ENCODE results near the gene CYB5B.

Gene CYB5B

DNA sequence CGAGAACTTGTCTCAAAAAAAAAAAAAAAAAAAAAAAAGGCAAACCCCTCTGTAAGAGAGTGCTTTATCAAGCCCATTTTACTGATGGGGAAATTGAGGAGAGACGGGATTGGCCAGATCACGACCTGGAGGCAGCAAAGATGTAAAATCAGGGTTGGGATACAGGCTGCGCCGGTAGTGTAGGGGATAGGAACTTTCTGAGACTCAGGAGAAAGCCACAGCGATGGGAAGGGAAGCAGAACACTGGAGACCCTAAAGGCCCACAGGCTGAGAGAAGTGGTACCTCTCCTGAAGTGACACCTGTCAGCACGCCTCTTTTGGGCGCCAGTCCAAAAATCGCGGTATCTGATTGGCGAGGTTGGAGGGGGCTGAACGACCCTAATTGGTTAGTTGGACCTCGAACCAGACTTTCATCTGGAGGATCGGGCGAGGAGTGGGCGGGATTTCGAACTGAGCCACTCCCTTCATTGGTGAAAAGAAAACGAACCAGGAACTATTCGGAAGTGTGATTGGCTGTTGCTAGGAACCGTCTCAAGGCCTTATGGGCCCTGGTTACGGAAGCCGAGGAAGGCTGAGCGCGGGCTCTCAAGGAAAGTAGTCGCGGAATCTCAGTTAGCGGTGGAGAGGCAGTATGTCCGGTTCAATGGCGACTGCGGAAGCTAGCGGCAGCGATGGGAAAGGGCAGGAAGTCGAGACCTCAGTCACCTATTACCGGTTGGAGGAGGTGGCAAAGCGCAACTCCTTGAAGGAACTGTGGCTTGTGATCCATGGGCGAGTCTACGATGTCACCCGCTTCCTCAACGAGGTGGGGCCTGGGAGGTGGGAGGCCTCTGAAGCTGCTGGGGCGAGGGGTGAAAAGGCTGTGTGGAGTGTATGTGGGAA is at the start of gene CYB5B:
TSS of gene CYB5B (plus strand) at position 567 of the 882 bp plus-strand sequence. CDS start at position 632, 65 bp downstream.
- Histone ChIP-seq H3K4me1 (ENCODE audit: control insufficient read depth, insufficient read depth, low read length) (peaks cover 4% of the 10 kb centered on the region; the same call in 1 of the 2 replicates), H3K4me3 (ENCODE audit: low read depth, low read length) (peak within 1 kb of the TSS; percentile 94), H3K27ac (ENCODE audit: low read depth, low read length) (peak within 1 kb of the TSS; percentile 79), H3K9me3 (ENCODE audit: control insufficient read depth, insufficient read depth, low read length) (peaks cover 4% of the 10 kb centered on the region; the same call in 1 of the 2 replicates), H3K9ac (ENCODE audit: low read depth, low read length) (peak within 1 kb of the TSS; percentile 74), H3K36me3 (ENCODE audit: control insufficient read depth, insufficient read depth, low read length) (peaks cover 24% of the 10 kb centered on the region), H3K27me3 (ENCODE audit: control insufficient read depth, insufficient read depth, low read length) (no peaks in the 10 kb centered on the region)

GRCh38 chr16:69376393-69377059 is 47.9 kb upstream of the CYB5B start:
- H3K4me3 ChIP-seq (ENCODE audit: low read depth, low read length), result no peak overlapping the region
- peaks cover 53% of the 10 kb centered on the region for H3K36me3 ChIP-seq (ENCODE audit: control insufficient read depth, insufficient read depth, low read length)

DNA sequence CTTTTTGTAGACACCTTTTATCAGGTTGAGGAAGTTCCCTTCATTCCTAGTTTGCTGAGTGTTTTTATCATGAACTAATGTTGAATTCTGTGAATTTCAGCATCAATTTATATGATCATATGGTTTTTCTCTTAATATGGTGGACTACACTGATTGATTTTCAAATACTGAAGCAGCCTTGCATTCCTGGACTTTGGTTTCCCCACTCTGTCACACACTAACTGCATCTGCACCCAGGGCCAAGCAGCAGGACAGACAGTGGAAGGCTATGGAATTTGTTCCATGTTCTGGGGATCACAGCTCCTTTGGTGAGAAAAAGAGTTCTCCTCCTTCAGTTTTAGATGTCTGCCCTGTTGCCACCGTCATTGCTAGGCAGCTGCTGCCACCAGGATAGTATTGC is 46.4 kb upstream of the CYB5B start:
- Histone ChIP-seq H3K27me3 (ENCODE audit: control insufficient read depth, insufficient read depth, low read length) (no peaks in the 10 kb centered on the region), H3K9me3 (ENCODE audit: control insufficient read depth, insufficient read depth, low read length) (no peaks in the 10 kb centered on the region), H3K4me1 (ENCODE audit: control insufficient read depth, insufficient read depth, low read length) (no peaks in the 10 kb centered on the region), H3K4me3 (ENCODE audit: low read depth, low read length) (no peak overlapping the region), H3K9ac (ENCODE audit: low read depth, low read length) (no peak overlapping the region), H3K27ac (ENCODE audit: low read depth, low read length) (no peak overlapping the region), H3K36me3 (ENCODE audit: control insufficient read depth, insufficient read depth, low read length) (peaks cover 55% of the 10 kb centered on the region)

More at GRCh38 chr16:69376393-69377059, 47.9 kb upstream of the CYB5B start:
- H3K27ac ChIP-seq (ENCODE audit: low read depth, low read length), result no peak overlapping the region
- no peaks in the 10 kb centered on the region for H3K9me3 ChIP-seq (ENCODE audit: control insufficient read depth, insufficient read depth, low read length)
- no peaks in the 10 kb centered on the region for H3K4me1 ChIP-seq (ENCODE audit: control insufficient read depth, insufficient read depth, low read length)
- H3K9ac ChIP-seq (ENCODE audit: low read depth, low read length), result no peak overlapping the region
- no peaks in the 10 kb centered on the region for H3K27me3 ChIP-seq (ENCODE audit: control insufficient read depth, insufficient read depth, low read length)

DNA sequence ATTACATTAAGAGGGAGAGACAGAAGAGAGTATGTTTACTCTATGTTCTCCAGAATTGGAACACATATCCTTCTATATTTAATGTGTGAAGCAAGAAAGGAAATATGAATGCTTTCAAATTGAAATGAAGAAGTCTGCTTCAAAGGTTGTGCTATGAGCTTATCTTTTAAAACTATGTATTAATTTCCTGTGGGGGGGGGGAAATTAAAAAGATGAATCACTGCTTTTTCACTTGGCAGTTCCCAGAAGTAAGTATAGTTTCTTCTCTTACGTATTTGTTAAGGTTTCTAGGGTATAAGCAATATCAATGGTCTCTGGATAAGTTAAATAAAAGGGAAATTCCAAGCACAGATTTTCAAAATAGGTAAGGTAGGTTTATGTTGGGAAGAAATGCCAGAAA is 45.7 kb upstream of the CYB5B start:
- no peak overlapping the region for H3K4me3 ChIP-seq (ENCODE audit: low read depth, low read length)
- H3K4me1 ChIP-seq (ENCODE audit: control insufficient read depth, insufficient read depth, low read length), result no peaks in the 10 kb centered on the region
- H3K36me3 ChIP-seq (ENCODE audit: control insufficient read depth, insufficient read depth, low read length), result peaks cover 62% of the 10 kb centered on the region
- no peak overlapping the region for H3K27ac ChIP-seq (ENCODE audit: low read depth, low read length)
- H3K27me3 ChIP-seq (ENCODE audit: control insufficient read depth, insufficient read depth, low read length), result no peaks in the 10 kb centered on the region
- no peak overlapping the region for H3K9ac ChIP-seq (ENCODE audit: low read depth, low read length)
- no peaks in the 10 kb centered on the region for H3K9me3 ChIP-seq (ENCODE audit: control insufficient read depth, insufficient read depth, low read length)

- no peaks in the 10 kb centered on the region for H3K9me3 ChIP-seq (ENCODE audit: control insufficient read depth, insufficient read depth, low read length)
- H3K4me1 ChIP-seq (ENCODE audit: control insufficient read depth, insufficient read depth, low read length), result no peaks in the 10 kb centered on the region
- no peak overlapping the region for H3K4me3 ChIP-seq (ENCODE audit: low read depth, low read length)
- peaks cover 70% of the 10 kb centered on the region for H3K36me3 ChIP-seq (ENCODE audit: control insufficient read depth, insufficient read depth, low read length)
- no peak overlapping the region for H3K9ac ChIP-seq (ENCODE audit: low read depth, low read length)
- H3K27me3 ChIP-seq (ENCODE audit: control insufficient read depth, insufficient read depth, low read length), result no peaks in the 10 kb centered on the region
- H3K27ac ChIP-seq (ENCODE audit: low read depth, low read length), result no peak overlapping the region
Observed at GRCh38 chr16:69381231-69381630, 43.2 kb upstream of the CYB5B start.

DNA sequence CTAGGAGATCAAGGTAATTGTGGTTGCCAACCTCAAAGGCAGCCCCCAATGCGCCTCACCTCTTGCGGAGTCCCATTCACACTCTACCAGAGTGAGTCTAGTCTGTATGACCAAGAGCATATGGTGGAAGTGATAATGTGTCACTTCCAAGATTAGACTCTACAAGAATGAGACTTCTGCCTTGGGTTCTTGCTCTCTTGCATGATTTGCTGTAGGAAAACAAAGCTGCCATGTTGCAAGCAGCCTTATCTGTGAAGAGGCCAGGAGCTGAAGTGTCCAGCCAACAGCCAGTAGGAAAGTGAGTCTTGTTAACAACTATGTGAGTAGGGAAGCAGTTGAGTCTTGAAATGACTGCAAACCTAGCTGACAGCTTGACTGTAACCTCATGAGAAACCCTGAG is 42.0 kb upstream of the CYB5B start:
- Histone ChIP-seq H3K9me3 (ENCODE audit: control insufficient read depth, insufficient read depth, low read length) (no peaks in the 10 kb centered on the region), H3K27me3 (ENCODE audit: control insufficient read depth, insufficient read depth, low read length) (no peaks in the 10 kb centered on the region), H3K4me1 (ENCODE audit: control insufficient read depth, insufficient read depth, low read length) (no peaks in the 10 kb centered on the region), H3K27ac (ENCODE audit: low read depth, low read length) (no peak overlapping the region), H3K36me3 (ENCODE audit: control insufficient read depth, insufficient read depth, low read length) (peaks cover 69% of the 10 kb centered on the region), H3K9ac (ENCODE audit: low read depth, low read length) (no peak overlapping the region), H3K4me3 (ENCODE audit: low read depth, low read length) (no peak overlapping the region)

DNA sequence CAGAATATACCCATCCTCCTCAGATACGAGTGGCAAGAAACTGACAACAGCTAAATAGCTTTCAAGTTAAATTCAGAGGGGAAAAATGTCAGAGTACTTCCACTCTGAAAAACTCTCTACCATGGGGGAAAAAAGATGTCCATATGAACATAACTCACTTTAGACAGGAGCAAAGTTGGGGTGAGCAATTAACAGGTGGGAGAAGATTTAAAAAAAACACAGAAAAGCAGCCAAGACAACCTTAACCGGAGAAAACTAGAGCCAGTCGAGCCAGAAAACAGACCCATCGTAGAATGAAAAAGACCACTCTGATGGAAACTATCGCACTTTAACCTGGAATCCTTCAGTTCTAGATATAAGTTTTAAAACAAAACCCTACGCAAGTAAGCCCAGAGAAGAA is 39.4 kb upstream of the CYB5B start:
- Histone ChIP-seq H3K9me3 (ENCODE audit: control insufficient read depth, insufficient read depth, low read length) (no peaks in the 10 kb centered on the region), H3K27me3 (ENCODE audit: control insufficient read depth, insufficient read depth, low read length) (no peaks in the 10 kb centered on the region), H3K9ac (ENCODE audit: low read depth, low read length) (peak overlapping the region; percentile 83), H3K4me3 (ENCODE audit: low read depth, low read length) (peak overlapping the region; percentile 68), H3K4me1 (ENCODE audit: control insufficient read depth, insufficient read depth, low read length) (no peaks in the 10 kb centered on the region), H3K36me3 (ENCODE audit: control insufficient read depth, insufficient read depth, low read length) (peaks cover 43% of the 10 kb centered on the region), H3K27ac (ENCODE audit: low read depth, low read length) (peak overlapping the region; percentile 79)

DNA sequence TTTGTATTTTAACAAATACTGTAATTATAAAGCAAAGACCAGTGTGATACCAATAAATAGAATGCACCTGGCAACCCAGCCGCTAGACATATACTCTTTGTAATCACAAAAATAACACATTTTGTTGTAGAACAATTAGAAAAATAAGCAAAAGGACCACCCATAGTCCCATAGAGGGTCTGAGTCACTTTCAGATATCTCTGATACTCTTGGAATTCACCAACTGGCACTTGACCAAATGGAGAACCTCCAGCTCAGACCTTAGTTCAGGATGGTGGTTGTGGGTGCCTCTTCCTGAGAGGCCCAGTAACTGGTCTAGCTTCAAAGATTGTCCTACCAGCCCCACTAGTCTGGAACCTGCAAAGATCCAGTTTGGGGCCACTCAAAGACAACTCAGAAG is 37.8 kb upstream of the CYB5B start:
- Histone ChIP-seq H3K36me3 (ENCODE audit: control insufficient read depth, insufficient read depth, low read length) (peaks cover 29% of the 10 kb centered on the region), H3K9me3 (ENCODE audit: control insufficient read depth, insufficient read depth, low read length) (no peaks in the 10 kb centered on the region), H3K9ac (ENCODE audit: low read depth, low read length) (no peak overlapping the region), H3K4me1 (ENCODE audit: control insufficient read depth, insufficient read depth, low read length) (no peaks in the 10 kb centered on the region), H3K27ac (ENCODE audit: low read depth, low read length) (no peak overlapping the region), H3K27me3 (ENCODE audit: control insufficient read depth, insufficient read depth, low read length) (no peaks in the 10 kb centered on the region), H3K4me3 (ENCODE audit: low read depth, low read length) (no peak overlapping the region; the same call in 1 of the 2 replicates)

DNA sequence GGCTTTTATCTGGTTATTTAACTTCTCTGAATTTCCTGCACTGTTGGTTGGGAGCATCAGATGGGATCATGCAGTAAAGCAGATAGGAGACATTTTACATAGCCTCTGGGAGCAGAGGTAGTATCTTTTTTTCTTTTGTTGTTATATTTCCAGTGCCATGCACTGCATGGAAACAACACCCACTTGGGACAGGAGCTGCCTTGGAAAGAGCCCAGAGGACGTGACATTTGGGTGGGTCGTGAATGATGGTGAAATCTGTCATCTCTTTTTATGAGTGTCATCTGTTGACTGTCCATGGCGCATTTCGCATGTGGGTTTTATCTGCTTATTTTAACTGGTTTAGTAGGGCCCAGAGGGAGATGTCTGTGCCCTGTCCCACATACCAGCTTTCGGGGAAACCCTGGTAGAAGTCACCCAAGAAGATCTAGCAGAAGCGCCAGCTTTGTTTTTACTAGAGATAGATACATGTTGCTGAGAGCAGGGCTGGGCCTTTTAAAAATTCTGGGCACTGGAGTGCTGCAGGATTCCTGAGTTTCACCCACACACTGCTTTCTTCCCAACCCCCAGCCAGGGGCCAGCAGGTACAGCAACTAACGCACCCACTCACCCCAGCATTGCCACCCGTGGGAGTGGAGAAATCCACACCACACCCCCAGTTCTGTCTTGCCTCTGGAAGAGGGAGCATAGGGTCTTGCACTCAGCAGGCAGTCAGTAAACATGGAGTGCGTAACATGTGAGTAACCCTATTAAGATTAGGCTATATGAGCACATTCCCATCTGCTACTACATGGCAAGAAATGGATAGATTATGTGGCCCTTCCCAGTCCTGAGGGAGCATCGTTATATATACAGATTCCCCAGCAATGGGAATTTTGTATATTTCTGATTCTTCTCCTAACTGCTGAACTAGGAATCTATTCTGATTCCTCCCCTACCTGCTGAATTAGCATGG is 30.2 kb upstream of the CYB5B start:
- no peak overlapping the region for H3K4me3 ChIP-seq (ENCODE audit: low read depth, low read length)
- H3K36me3 ChIP-seq (ENCODE audit: control insufficient read depth, insufficient read depth, low read length), result no peaks in the 10 kb centered on the region
- no peak overlapping the region for H3K27ac ChIP-seq (ENCODE audit: low read depth, low read length)
- peaks cover 6% of the 10 kb centered on the region; the same call in 1 of the 2 replicates for H3K4me1 ChIP-seq (ENCODE audit: control insufficient read depth, insufficient read depth, low read length)
- H3K27me3 ChIP-seq (ENCODE audit: control insufficient read depth, insufficient read depth, low read length), result no peaks in the 10 kb centered on the region
- H3K9ac ChIP-seq (ENCODE audit: low read depth, low read length), result no peak overlapping the region
- no peaks in the 10 kb centered on the region for H3K9me3 ChIP-seq (ENCODE audit: control insufficient read depth, insufficient read depth, low read length)

- Histone ChIP-seq H3K27ac (ENCODE audit: low read depth, low read length) (no peak overlapping the region), H3K4me3 (ENCODE audit: low read depth, low read length) (no peak overlapping the region), H3K36me3 (ENCODE audit: control insufficient read depth, insufficient read depth, low read length) (no peaks in the 10 kb centered on the region), H3K9ac (ENCODE audit: low read depth, low read length) (no peak overlapping the region), H3K4me1 (ENCODE audit: control insufficient read depth, insufficient read depth, low read length) (peaks cover 6% of the 10 kb centered on the region; the same call in 1 of the 2 replicates), H3K9me3 (ENCODE audit: control insufficient read depth, insufficient read depth, low read length) (no peaks in the 10 kb centered on the region), H3K27me3 (ENCODE audit: control insufficient read depth, insufficient read depth, low read length) (no peaks in the 10 kb centered on the region)
Observed at GRCh38 chr16:69395859-69396186, 28.6 kb upstream of the CYB5B start.

Measured in HUES48 (cell line).